Gastroesophageal sphincter (tissue), 3 donors: ENCODE data around the gene CSNK1G2.

Experiments used
- CTCF ChIP-seq, 4 experiments: fragments of 200-600 bp in 2 of 4; fragments of 450-650 bp in 2 of 4; sonication (generic) in 1 of 4; IDR thresholded peaks; one replicate each; pipeline ENCODE4 v1.5.1; 2017 to 2019; ENCODE audit warnings: antibody characterized with exemption in 4 of 4, mild to moderate bottlenecking in 2 of 4, moderate library complexity in 2 of 4
- POLR2A ChIP-seq, 2 donors: fragments of 450-650 bp; IDR thresholded peaks; one replicate each; pipeline ENCODE4 v1.6.1; 2017; ENCODE audit warnings: antibody characterized with exemption in 2 of 2, mild to moderate bottlenecking in 2 of 2, moderate library complexity in 1 of 2
- POLR2AphosphoS5 ChIP-seq: sonication (generic); formaldehyde crosslinking; IDR thresholded peaks from one replicate; pipeline ENCODE4 v1.6.1; 2017; ENCODE audit warnings: antibody characterized with exemption

GRCh38 chr19:1961000-1961883 is 20.3 kb downstream of the CSNK1G2 start:
- TF ChIP-seq POLR2A (IDR thresholded peaks at IDR 0.05): no peak
- TF ChIP-seq CTCF (IDR thresholded peaks at IDR 0.05): no peak
- TF ChIP-seq POLR2AphosphoS5: no peak
